COLO829 (cell line): ENCODE data around the gene RAPGEF1.
"Not testable (repeated sequence)": the region's sequence is repeated elsewhere in the genome, so short reads cannot be mapped to it uniquely, and the experiment has no call there.

Experiments used
- DNase-seq: peaks from one replicate; pipeline ENCODE4 v3.0.0; 2012; ENCODE audit warnings: low spot score

Gene RAPGEF1

GRCh38 chr9:131559421-131560000 lies 180.4 kb downstream of the RAPGEF1 start:
- DNase-seq: no peak

- DNase-seq: no peak
Measured at GRCh38 chr9:131557855-131558548, 181.9 kb downstream of the RAPGEF1 start.

- DNase-seq: no peak
Measured at GRCh38 chr9:131555841-131556673, 183.8 kb downstream of the RAPGEF1 start.

- no peak for DNase-seq
Measured at GRCh38 chr9:131554843-131555351, 185.0 kb downstream of the RAPGEF1 start.

- no peak for DNase-seq
Measured at GRCh38 chr9:131554087-131554842, 185.6 kb downstream of the RAPGEF1 start.

- DNase-seq: no peak
Measured at GRCh38 chr9:131552030-131552429, 187.8 kb downstream of the RAPGEF1 start.

GRCh38 chr9:131550465-131550864 lies 189.4 kb downstream of the RAPGEF1 start:
- DNase-seq: not testable (repeated sequence)

- DNase-seq: not testable (repeated sequence)
Measured at GRCh38 chr9:131549186-131549585, 190.7 kb downstream of the RAPGEF1 start.

GRCh38 chr9:131546336-131547084 lies 193.4 kb downstream of the RAPGEF1 start:
- no peak for DNase-seq

GRCh38 chr9:131545786-131546335 lies 194.0 kb downstream of the RAPGEF1 start:
- DNase-seq: no peak

- no peak for DNase-seq
Measured at GRCh38 chr9:131545003-131545785, 194.7 kb downstream of the RAPGEF1 start, which contains the start of gene PRRT1B. PRRT1B (plus strand) TSS chr9:131545523; CDS start chr9:131545616, 93 bp downstream.

GRCh38 chr9:131543141-131543540 lies 196.7 kb downstream of the RAPGEF1 start:
- no peak for DNase-seq

GRCh38 chr9:131539223-131539923 lies 200.5 kb downstream of the RAPGEF1 start:
- no peak for DNase-seq

- no peak for DNase-seq
Measured at GRCh38 chr9:131537946-131538345, 201.9 kb downstream of the RAPGEF1 start.

GRCh38 chr9:131534721-131535237 lies 205.1 kb downstream of the RAPGEF1 start:
- DNase-seq: no peak

- DNase-seq: peak; percentile 98
Measured at GRCh38 chr9:131530920-131531832, 208.7 kb downstream of the RAPGEF1 start, which contains the start of gene UCK1. UCK1 (minus strand) TSS chr9:131531263; CDS start chr9:131531174, 89 bp downstream.

- DNase-seq: peak; percentile 89
Measured at GRCh38 chr9:131530546-131530919, 209.3 kb downstream of the RAPGEF1 start.
